Stomach (tissue), 4 donors: ENCODE results near the gene UGT2A3.
"Not testable (repeated sequence)": the region's sequence is repeated elsewhere in the genome, so short reads cannot be mapped to it uniquely, and the experiment has no call there.

Experiments used
- EP300 ChIP-seq: sonication (generic); formaldehyde crosslinking; IDR thresholded peaks from one replicate; pipeline ENCODE4 v1.6.1; 2017; ENCODE audit warnings: antibody characterized with exemption
- POLR2A ChIP-seq, 4 donors: fragments of 450-650 bp; IDR thresholded peaks; one replicate each; pipeline ENCODE4 v1.6.1; 2016; ENCODE audit warnings: antibody characterized with exemption in 4 of 4, control low read depth in 2 of 4, mild to moderate bottlenecking in 1 of 4, moderate library complexity in 1 of 4
- TF ChIP-seq, protein P1 (sequence below), 7 experiments: fragments of 450-650 bp in 4 of 7; fragments of 200-600 bp in 3 of 7; sonication (generic) in 3 of 7; IDR thresholded peaks; one replicate each; pipeline ENCODE4 v1.5.1; 2016 to 2019; ENCODE audit warnings: antibody characterized with exemption in 7 of 7, control low read depth in 2 of 7, mild to moderate bottlenecking in 1 of 7

DNA sequence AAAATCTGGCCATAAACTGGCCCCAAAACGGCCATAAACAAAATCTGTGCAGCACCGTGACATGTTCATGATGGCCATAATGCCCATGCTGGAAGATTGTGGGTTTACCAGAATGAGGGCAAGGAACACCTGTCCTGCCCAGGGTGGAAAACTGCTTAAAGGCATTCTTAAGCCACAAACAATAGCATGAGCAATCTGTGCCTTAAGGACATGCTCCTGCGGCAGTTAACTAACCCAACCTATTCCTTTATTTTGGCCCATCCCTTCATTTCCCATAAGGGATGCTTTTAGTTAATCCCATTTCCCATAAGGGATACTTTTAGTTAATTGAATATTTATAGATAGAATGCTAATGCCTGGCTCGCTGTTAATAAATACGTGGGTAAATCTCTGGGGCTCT, 29.4 kb downstream of the UGT2A3 start:
- not testable (repeated sequence) for TF ChIP-seq POLR2A (IDR thresholded peaks at IDR 0.05); EP300
- TF ChIP-seq, protein P1, sequence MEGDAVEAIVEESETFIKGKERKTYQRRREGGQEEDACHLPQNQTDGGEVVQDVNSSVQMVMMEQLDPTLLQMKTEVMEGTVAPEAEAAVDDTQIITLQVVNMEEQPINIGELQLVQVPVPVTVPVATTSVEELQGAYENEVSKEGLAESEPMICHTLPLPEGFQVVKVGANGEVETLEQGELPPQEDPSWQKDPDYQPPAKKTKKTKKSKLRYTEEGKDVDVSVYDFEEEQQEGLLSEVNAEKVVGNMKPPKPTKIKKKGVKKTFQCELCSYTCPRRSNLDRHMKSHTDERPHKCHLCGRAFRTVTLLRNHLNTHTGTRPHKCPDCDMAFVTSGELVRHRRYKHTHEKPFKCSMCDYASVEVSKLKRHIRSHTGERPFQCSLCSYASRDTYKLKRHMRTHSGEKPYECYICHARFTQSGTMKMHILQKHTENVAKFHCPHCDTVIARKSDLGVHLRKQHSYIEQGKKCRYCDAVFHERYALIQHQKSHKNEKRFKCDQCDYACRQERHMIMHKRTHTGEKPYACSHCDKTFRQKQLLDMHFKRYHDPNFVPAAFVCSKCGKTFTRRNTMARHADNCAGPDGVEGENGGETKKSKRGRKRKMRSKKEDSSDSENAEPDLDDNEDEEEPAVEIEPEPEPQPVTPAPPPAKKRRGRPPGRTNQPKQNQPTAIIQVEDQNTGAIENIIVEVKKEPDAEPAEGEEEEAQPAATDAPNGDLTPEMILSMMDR (IDR thresholded peaks at IDR 0.05) = not testable (repeated sequence)
